Umbilical cord (tissue), 2 donors: ENCODE data around the gene C2CD3. TPM values are rescaled to one million over a fixed set of nuclear protein-coding genes. Genes with fewer than 3 reads are reported as not detected.
A peak's percentile ranks its signal among the peaks of the same experiment; 100 is the strongest.
"Not testable (repeated sequence)": the region's sequence is repeated elsewhere in the genome, so short reads cannot be mapped to it uniquely, and the experiment has no call there.

Source experiments
- DNase-seq: peaks from one replicate; pipeline ENCODE4 v3.0.0-alpha.2; 2015; ENCODE audit warnings: low spot score
- total RNA-seq: library from RNA; depleted of rRNA; stranded (reverse); fragments of >200 nt; gene quantifications from one replicate; pipeline ENCODE4 v1.2.3, GENCODE V29; 2014; ENCODE audit warnings: low replicate concordance; ENCODE audit not compliant: insufficient read depth

The C2CD3 gene
- total RNA-seq, 1 donor from 2014 or later, result 19.7 TPM

- DNase-seq, result no peak
Observed at GRCh38 chr11:74004046-74004695, 166.6 kb downstream of the C2CD3 start.

- no peak for DNase-seq
Observed at GRCh38 chr11:74002832-74003231, 168.0 kb downstream of the C2CD3 start.

- no peak for DNase-seq
Observed at GRCh38 chr11:74001822-74002286, 168.9 kb downstream of the C2CD3 start.

- DNase-seq, result no peak
Observed at GRCh38 chr11:74000307-74001133, 170.3 kb downstream of the C2CD3 start.

- DNase-seq, result no peak
Observed at GRCh38 chr11:73999581-74000306, 171.1 kb downstream of the C2CD3 start.

- DNase-seq, result no peak
Observed at GRCh38 chr11:73998846-73999575, 171.8 kb downstream of the C2CD3 start.

GRCh38 chr11:73997120-73997770 lies 173.6 kb downstream of the C2CD3 start:
- no peak for DNase-seq

GRCh38 chr11:73996161-73996747 lies 174.5 kb downstream of the C2CD3 start:
- DNase-seq, result no peak

- no peak for DNase-seq
Observed at GRCh38 chr11:73995731-73996130, 175.1 kb downstream of the C2CD3 start.

- DNase-seq, result no peak
Observed at GRCh38 chr11:73995247-73995646, 175.6 kb downstream of the C2CD3 start.

GRCh38 chr11:73991471-73992006 lies 179.3 kb downstream of the C2CD3 start:
- no peak for DNase-seq

- no peak for DNase-seq
Observed at GRCh38 chr11:73990730-73991129, 180.1 kb downstream of the C2CD3 start.

GRCh38 chr11:73989156-73989555 lies 181.6 kb downstream of the C2CD3 start:
- no peak for DNase-seq

GRCh38 chr11:73988227-73988626 lies 182.6 kb downstream of the C2CD3 start:
- DNase-seq, result no peak

- not testable (repeated sequence) for DNase-seq
Observed at GRCh38 chr11:73985661-73986060, 185.1 kb downstream of the C2CD3 start.

GRCh38 chr11:73983741-73984538 lies 186.9 kb downstream of the C2CD3 start:
- DNase-seq, result no peak

- DNase-seq, result peak; percentile 95
Observed at GRCh38 chr11:73982990-73983740, 187.6 kb downstream of the C2CD3 start.

GRCh38 chr11:73982595-73982989 lies 188.2 kb downstream of the C2CD3 start, which contains the start of gene UCP2:
UCP2 (minus strand) TSS chr11:73982843; CDS start chr11:73978378, 4,465 bp downstream.
- DNase-seq, result peak; percentile 86
